Measurements from ENCODE around the gene TTR. TPM values are rescaled to one million over a fixed set of nuclear protein-coding genes. Genes with fewer than 3 reads are reported as not detected.

Gene TTR
- polyA plus RNA-seq, 1 donor, result 0.23 TPM

DNA sequence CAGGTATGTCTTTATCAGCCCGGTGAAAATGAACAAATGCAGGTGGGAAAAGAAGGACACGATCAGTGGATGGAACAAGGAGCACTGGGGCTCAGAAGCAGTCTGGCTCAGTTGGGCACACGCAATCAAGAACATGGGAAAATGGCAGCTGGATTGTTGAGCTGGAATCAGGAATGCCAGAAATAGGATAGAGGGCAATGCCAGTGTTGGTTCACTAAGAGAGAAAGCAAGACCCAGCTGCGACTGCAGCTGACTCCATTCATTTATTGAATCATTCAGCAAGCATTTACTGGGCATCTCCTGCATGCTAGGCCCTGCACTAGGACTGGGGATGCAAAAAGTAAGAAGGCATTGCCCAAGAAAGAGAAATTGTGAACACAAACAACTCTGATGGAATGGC, 13.6 kb upstream of the TTR start:
- no peak for DNase-seq

GRCh38 chr18:31579375-31579774, 12.3 kb upstream of the TTR start:
- DNase-seq, result no peak

DNA sequence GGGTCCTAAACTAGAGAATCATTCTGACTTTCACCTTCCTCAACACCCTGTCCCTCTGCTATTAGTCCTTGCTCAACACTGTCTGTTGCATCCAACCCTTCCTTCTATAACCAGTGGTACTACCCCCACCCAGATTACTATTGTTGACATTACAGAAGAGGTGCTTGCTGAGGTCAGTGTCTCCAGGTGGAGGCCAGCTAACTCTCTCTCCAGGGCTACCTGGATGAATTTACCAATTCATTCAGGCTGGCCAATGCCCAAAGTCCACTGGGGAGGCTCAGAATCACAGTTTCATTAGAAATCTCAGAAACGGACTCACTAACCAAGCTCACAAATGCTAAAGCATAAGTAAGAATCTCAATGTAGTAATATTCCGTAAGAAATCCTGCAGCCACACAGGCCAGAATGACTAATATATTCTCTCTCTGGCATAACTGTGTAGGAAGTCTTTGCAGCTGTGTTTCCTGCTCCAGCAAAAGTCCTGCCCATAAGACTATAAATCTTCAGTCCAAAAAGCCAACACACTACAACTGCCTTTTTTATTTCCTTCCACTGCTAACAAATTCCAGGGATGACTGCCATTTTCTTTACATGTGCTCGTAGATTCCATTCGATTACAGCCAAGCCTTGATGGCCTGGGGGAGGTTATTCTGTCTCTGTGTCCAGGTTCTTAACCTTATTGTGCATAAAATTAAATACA, 10.0 kb upstream of the TTR start:
- no peak for DNase-seq

- DNase-seq, result no peak
Measured at GRCh38 chr18:31583185-31583854, 8.4 kb upstream of the TTR start.

- DNase-seq, result no peak
Measured at GRCh38 chr18:31585991-31586390, 5.7 kb upstream of the TTR start.

- no peak for DNase-seq
Measured at GRCh38 chr18:31586616-31587015, 5.1 kb upstream of the TTR start.

DNA sequence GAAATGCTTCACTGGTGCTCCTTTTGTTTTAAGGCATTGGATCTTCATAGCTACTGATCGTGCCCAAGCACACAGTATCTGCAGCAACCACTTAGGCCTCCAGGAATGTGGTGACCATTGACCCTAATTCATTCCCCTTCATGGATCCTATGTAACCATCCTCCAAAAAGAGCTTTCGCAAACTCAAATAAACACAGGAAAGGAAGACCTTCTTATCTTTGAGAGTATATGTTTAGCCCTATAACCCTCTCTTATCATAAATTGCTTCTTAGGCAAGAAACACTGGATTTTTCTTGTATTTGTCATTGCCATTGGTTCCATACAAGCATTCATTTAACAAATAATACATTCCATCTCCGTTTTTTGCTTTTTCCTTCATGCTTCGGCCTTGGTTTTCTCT, 4.1 kb upstream of the TTR start:
- DNase-seq, result no peak

DNA sequence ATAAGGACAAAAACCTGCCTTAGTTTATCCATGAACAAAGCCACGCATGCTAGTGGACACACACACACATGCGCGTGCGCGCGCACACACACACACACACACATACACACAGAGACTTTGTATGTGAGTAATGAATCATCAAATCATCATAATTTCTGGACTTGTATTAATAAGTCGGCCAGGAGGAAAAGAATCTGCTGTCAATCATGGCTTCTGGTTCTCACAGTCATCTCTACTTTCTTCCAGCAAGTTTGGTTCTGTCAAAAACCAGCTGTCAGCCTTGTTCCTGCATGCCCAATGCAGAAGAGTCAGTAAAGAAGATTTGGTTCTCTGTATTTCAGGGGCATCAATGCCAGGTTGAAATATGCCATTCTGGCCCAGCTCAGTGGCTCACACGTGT, 1.1 kb upstream of the TTR start:
- DNase-seq, result no peak

- no peak for DNase-seq
Measured at GRCh38 chr18:31591113-31591512, 564 bp upstream of the TTR start.

DNA sequence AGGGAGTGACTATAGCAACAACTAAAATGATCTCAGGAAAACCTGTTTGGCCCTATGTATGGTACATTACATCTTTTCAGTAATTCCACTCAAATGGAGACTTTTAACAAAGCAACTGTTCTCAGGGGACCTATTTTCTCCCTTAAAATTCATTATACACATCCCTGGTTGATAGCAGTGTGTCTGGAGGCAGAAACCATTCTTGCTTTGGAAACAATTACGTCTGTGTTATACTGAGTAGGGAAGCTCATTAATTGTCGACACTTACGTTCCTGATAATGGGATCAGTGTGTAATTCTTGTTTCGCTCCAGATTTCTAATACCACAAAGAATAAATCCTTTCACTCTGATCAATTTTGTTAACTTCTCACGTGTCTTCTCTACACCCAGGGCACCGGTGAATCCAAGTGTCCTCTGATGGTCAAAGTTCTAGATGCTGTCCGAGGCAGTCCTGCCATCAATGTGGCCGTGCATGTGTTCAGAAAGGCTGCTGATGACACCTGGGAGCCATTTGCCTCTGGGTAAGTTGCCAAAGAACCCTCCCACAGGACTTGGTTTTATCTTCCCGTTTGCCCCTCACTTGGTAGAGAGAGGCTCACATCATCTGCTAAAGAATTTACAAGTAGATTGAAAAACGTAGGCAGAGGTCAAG, 955 bp downstream of the TTR start:
- DNase-seq, result no peak

DNA sequence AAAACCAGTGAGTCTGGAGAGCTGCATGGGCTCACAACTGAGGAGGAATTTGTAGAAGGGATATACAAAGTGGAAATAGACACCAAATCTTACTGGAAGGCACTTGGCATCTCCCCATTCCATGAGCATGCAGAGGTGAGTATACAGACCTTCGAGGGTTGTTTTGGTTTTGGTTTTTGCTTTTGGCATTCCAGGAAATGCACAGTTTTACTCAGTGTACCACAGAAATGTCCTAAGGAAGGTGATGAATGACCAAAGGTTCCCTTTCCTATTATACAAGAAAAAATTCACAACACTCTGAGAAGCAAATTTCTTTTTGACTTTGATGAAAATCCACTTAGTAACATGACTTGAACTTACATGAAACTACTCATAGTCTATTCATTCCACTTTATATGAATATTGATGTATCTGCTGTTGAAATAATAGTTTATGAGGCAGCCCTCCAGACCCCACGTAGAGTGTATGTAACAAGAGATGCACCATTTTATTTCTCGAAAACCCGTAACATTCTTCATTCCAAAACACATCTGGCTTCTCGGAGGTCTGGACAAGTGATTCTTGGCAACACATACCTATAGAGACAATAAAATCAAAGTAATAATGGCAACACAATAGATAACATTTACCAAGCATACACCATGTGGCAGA, 3.6 kb downstream of the TTR start:
- DNase-seq, result no peak

GRCh38 chr18:31596081-31596872, 4.6 kb downstream of the TTR start:
- DNase-seq, result no peak

DNA sequence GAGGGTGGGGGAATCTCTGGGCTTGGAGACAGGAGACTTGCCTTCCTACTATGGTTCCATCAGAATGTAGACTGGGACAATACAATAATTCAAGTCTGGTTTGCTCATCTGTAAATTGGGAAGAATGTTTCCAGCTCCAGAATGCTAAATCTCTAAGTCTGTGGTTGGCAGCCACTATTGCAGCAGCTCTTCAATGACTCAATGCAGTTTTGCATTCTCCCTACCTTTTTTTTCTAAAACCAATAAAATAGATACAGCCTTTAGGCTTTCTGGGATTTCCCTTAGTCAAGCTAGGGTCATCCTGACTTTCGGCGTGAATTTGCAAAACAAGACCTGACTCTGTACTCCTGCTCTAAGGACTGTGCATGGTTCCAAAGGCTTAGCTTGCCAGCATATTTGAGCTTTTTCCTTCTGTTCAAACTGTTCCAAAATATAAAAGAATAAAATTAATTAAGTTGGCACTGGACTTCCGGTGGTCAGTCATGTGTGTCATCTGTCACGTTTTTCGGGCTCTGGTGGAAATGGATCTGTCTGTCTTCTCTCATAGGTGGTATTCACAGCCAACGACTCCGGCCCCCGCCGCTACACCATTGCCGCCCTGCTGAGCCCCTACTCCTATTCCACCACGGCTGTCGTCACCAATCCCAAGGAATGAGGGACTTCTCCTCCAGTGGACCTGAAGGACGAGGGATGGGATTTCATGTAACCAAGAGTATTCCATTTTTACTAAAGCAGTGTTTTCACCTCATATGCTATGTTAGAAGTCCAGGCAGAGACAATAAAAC, 6.5 kb downstream of the TTR start:
- no peak for DNase-seq

DNA sequence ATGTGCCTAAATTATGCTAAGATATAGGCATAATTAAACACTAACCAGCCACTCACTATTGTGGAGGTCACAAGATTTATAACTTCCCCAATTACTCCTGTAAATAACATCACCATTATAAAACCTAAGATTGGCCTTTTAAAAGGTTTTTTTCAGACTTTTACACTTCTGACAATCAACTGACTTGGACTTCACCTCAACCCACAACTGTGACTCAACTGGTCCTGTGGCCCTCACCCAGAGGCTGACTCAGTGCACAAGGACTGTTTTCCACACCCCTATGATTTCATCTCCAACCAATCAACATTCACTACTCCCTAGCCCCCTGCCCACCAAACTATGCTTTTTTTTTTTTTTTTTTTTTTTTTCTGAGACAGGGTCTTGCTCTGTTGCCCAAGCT, 11.6 kb downstream of the TTR start:
- no peak for DNase-seq

- no peak for DNase-seq
Measured at GRCh38 chr18:31606265-31606664, 14.6 kb downstream of the TTR start.

GRCh38 chr18:31607384-31607783, 15.7 kb downstream of the TTR start:
- DNase-seq, result no peak

- DNase-seq, result no peak
Measured at GRCh38 chr18:31609886-31610285, 18.2 kb downstream of the TTR start.

- DNase-seq, result peak; percentile 24
Measured at GRCh38 chr18:31610286-31611205, 18.9 kb downstream of the TTR start.

GRCh38 chr18:31611511-31611910, 19.8 kb downstream of the TTR start:
- no peak for DNase-seq

- DNase-seq, result no peak
Measured at GRCh38 chr18:31612124-31612523, 20.4 kb downstream of the TTR start.
